Femur (tissue), 1 donor: ENCODE data around the gene SHC3.
A peak's percentile ranks its signal among the peaks of the same experiment; 100 is the strongest.

ENCODE experiments used
- DNase-seq: peaks from one replicate; pipeline ENCODE4 v3.0.0-alpha.2; 2017

The SHC3 gene

GRCh38 chr9:89153232-89154017, 25.2 kb downstream of the SHC3 start:
- DNase-seq: no peak

- no peak for DNase-seq
Observed at GRCh38 chr9:89149726-89150125, 28.9 kb downstream of the SHC3 start.

GRCh38 chr9:89145097-89145496, 33.5 kb downstream of the SHC3 start:
- no peak for DNase-seq

GRCh38 chr9:89144238-89144637, 34.4 kb downstream of the SHC3 start:
- no peak for DNase-seq

GRCh38 chr9:89143266-89143665, 35.4 kb downstream of the SHC3 start:
- no peak for DNase-seq

GRCh38 chr9:89139455-89139854, 39.2 kb downstream of the SHC3 start:
- no peak for DNase-seq

GRCh38 chr9:89138463-89139390, 39.9 kb downstream of the SHC3 start:
- no peak for DNase-seq

- DNase-seq: peak; percentile 44
Observed at GRCh38 chr9:89137542-89138462, 40.8 kb downstream of the SHC3 start.

GRCh38 chr9:89135591-89136166, 42.9 kb downstream of the SHC3 start:
- DNase-seq: no peak

GRCh38 chr9:89134709-89135108, 43.9 kb downstream of the SHC3 start:
- no peak for DNase-seq

GRCh38 chr9:89122949-89123348, 55.7 kb downstream of the SHC3 start:
- DNase-seq: no peak

- no peak for DNase-seq
Observed at GRCh38 chr9:89120704-89121103, 57.9 kb downstream of the SHC3 start.

- no peak for DNase-seq
Observed at GRCh38 chr9:89116805-89117192, 61.8 kb downstream of the SHC3 start.

GRCh38 chr9:89116064-89116804, 62.4 kb downstream of the SHC3 start:
- DNase-seq: no peak

GRCh38 chr9:89115426-89115825, 63.2 kb downstream of the SHC3 start:
- no peak for DNase-seq

GRCh38 chr9:89114741-89115140, 63.9 kb downstream of the SHC3 start:
- no peak for DNase-seq

- no peak for DNase-seq
Observed at GRCh38 chr9:89113851-89114250, 64.8 kb downstream of the SHC3 start.

GRCh38 chr9:89112243-89112642, 66.4 kb downstream of the SHC3 start:
- no peak for DNase-seq

- no peak for DNase-seq
Observed at GRCh38 chr9:89109666-89110065, 69.0 kb downstream of the SHC3 start.

GRCh38 chr9:89107406-89107805, 71.2 kb downstream of the SHC3 start:
- no peak for DNase-seq

GRCh38 chr9:89106224-89106851, 72.3 kb downstream of the SHC3 start:
- no peak for DNase-seq
